ENCODE results near the gene PLCE1. TPM values are rescaled to one million over a fixed set of nuclear protein-coding genes. Genes with fewer than 3 reads are reported as not detected.
"Not testable (repeated sequence)": the region's sequence is repeated elsewhere in the genome, so short reads cannot be mapped to it uniquely, and the experiment has no call there.

Gene PLCE1
- total and polyA plus RNA-seq, 2 experiments from 2014 or later, result 0.10 to 0.58 TPM

DNA sequence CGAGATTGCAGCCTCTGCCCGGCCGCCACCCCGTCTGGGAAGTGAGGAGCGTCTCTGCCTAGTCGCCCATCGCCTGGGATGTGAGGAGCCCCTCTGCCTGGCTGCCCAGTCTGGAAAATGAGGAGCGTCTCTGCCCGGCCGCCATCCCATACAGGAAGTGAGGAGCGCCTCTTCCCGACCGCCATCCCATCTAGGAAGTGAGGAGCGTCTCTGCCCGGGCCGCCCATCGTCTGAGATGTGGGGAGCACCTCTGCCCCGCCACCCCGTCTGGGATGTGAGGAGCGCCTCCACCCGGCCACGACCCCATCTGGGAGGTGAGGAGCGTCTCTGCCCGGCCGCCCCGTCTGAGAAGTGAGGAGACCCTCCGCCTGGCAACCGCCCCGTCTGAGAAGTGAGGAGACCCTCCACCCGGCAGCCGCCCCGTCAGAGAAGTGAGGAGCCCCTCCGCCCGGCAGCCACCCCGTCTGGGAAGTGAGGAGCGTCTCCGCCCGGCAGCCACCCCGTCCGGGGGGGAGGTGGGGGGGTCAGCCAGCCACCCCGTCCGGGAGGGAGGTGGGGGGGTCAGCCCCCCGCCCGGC, 23.2 kb upstream of the PLCE1 start:
- H3F3A ChIP-seq (replicated peaks; ENCODE audit: low read depth); ATAC-seq; H3K36me3 Mint-ChIP-seq (ENCODE audit: low read depth); H3K79me2 ChIP-seq (replicated peaks; ENCODE audit: insufficient read depth); H3K27ac Mint-ChIP-seq; DNase-seq (ENCODE audit: low spot score); H3K4me3 Mint-ChIP-seq; H3K4me3 ChIP-seq; H3K4me1 Mint-ChIP-seq; H3K9me2 ChIP-seq (ENCODE audit: insufficient read depth); H3K27ac ChIP-seq (ENCODE audit: low read depth); H3K36me3 ChIP-seq (ENCODE audit: insufficient read depth); H4K20me1 ChIP-seq (replicated peaks; ENCODE audit: insufficient read depth); H3K4me2 ChIP-seq; H3K27me3 ChIP-seq (ENCODE audit: insufficient read depth); H2AFZ ChIP-seq; H3K4me1 ChIP-seq (ENCODE audit: insufficient read depth); H3K27me3 Mint-ChIP-seq (ENCODE audit: insufficient read depth, low read depth, poor library complexity): not testable (repeated sequence)
- H3K9me3 Mint-ChIP-seq, result peaks cover 12% of the 10 kb centered on the region; the same call in 2 of the 3 replicates

DNA sequence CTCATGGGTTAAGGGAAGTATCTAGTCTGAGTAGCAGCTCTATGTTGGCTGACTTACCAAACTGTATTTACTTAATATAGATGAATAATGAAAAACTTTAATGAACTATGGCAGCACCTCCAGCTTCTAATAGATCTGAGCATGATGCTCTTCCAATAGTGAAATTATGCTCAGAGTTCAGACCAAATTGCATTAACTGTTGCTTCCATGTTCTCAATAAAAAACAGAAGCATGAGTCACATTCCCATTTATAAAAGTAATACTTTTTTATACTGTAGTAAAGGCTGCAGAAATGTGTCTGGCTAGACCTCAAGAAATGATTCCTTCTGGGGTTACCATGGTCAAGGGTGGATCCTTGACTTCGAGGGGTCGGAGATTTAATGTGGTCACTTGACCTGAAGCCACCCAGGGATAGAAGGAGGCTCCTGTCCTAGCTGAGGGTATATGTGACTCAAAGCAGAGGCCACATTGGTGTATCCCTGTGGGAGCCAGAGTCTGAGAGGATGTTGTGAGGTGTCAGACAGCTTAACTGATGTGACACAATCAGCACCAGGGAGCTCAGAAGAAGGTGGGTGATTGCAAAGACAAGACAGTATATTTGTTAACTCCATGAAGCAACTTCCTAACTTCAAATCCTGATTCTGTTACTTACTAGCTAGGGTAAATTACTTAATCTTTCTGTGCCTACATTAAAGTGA, 19.8 kb upstream of the PLCE1 start:
- H3K4me1 ChIP-seq (ENCODE audit: insufficient read depth), result no peaks in the 10 kb centered on the region
- ATAC-seq (no peak), DNase-seq (ENCODE audit: low spot score) (no peak)
- Mint-ChIP-seq H3K9me3 (peaks cover 8% of the 10 kb centered on the region; the same call in 2 of the 3 replicates), H3K36me3 (ENCODE audit: low read depth) (peaks cover 3% of the 10 kb centered on the region; the same call in 1 of the 3 replicates), H3K4me3 (no peak overlapping the region), H3K27me3 (ENCODE audit: insufficient read depth, low read depth, poor library complexity) (no peaks in the 10 kb centered on the region), H3K4me1 (no peaks in the 10 kb centered on the region), H3K27ac (no peak overlapping the region)
- no peaks in the 10 kb centered on the region for H3K79me2 ChIP-seq (replicated peaks; ENCODE audit: insufficient read depth)
- TF ChIP-seq NANOG (IDR thresholded peaks at IDR 0.05; ENCODE audit: borderline replicate concordance) (no peak), JUNB (IDR thresholded peaks at IDR 0.05; ENCODE audit: unreplicated experiment) (no peak), CREB1 (CRISPR knock-in tag; IDR thresholded peaks at IDR 0.05; ENCODE audit: low read depth) (no peak), EZH2phosphoT487 (IDR thresholded peaks at IDR 0.05; ENCODE audit: unreplicated experiment) (no peak)
- TF ChIP-seq, protein P1, sequence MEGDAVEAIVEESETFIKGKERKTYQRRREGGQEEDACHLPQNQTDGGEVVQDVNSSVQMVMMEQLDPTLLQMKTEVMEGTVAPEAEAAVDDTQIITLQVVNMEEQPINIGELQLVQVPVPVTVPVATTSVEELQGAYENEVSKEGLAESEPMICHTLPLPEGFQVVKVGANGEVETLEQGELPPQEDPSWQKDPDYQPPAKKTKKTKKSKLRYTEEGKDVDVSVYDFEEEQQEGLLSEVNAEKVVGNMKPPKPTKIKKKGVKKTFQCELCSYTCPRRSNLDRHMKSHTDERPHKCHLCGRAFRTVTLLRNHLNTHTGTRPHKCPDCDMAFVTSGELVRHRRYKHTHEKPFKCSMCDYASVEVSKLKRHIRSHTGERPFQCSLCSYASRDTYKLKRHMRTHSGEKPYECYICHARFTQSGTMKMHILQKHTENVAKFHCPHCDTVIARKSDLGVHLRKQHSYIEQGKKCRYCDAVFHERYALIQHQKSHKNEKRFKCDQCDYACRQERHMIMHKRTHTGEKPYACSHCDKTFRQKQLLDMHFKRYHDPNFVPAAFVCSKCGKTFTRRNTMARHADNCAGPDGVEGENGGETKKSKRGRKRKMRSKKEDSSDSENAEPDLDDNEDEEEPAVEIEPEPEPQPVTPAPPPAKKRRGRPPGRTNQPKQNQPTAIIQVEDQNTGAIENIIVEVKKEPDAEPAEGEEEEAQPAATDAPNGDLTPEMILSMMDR (conservative IDR thresholded peaks at IDR 0.05; ENCODE audit: low read depth in 2 of 2), result no peak
- TF ChIP-seq, protein P2, sequence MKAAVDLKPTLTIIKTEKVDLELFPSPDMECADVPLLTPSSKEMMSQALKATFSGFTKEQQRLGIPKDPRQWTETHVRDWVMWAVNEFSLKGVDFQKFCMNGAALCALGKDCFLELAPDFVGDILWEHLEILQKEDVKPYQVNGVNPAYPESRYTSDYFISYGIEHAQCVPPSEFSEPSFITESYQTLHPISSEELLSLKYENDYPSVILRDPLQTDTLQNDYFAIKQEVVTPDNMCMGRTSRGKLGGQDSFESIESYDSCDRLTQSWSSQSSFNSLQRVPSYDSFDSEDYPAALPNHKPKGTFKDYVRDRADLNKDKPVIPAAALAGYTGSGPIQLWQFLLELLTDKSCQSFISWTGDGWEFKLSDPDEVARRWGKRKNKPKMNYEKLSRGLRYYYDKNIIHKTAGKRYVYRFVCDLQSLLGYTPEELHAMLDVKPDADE (IDR thresholded peaks at IDR 0.05), result no peak
- H4K20me1 ChIP-seq (replicated peaks; ENCODE audit: insufficient read depth), result no peaks in the 10 kb centered on the region
- no peak overlapping the region for H2AFZ ChIP-seq
- no peaks in the 10 kb centered on the region for H3K9me2 ChIP-seq (ENCODE audit: insufficient read depth)
- no peak overlapping the region for H3K4me2 ChIP-seq
- no peaks in the 10 kb centered on the region for H3F3A ChIP-seq (replicated peaks; ENCODE audit: low read depth)
- no peaks in the 10 kb centered on the region for H3K36me3 ChIP-seq (ENCODE audit: insufficient read depth)
- no peaks in the 10 kb centered on the region for H3K27me3 ChIP-seq (ENCODE audit: insufficient read depth)
- no peak overlapping the region for H3K27ac ChIP-seq (ENCODE audit: low read depth)
- no peak overlapping the region for H3K4me3 ChIP-seq

GRCh38 chr10:93977442-93977841, 16.3 kb upstream of the PLCE1 start:
- Mint-ChIP-seq H3K4me3 (no peak overlapping the region), H3K36me3 (ENCODE audit: low read depth) (no peaks in the 10 kb centered on the region), H3K27ac (no peak overlapping the region), H3K9me3 (no peaks in the 10 kb centered on the region), H3K4me1 (no peaks in the 10 kb centered on the region), H3K27me3 (ENCODE audit: insufficient read depth, low read depth, poor library complexity) (no peaks in the 10 kb centered on the region)
- Histone ChIP-seq H3K27ac (ENCODE audit: low read depth) (no peak overlapping the region), H2AFZ (no peak overlapping the region), H3K4me2 (no peak overlapping the region), H3K9me2 (ENCODE audit: insufficient read depth) (no peaks in the 10 kb centered on the region), H3K36me3 (ENCODE audit: insufficient read depth) (no peaks in the 10 kb centered on the region), H3K27me3 (ENCODE audit: insufficient read depth) (no peaks in the 10 kb centered on the region), H3F3A (replicated peaks; ENCODE audit: low read depth) (no peaks in the 10 kb centered on the region), H4K20me1 (replicated peaks; ENCODE audit: insufficient read depth) (no peaks in the 10 kb centered on the region), H3K79me2 (replicated peaks; ENCODE audit: insufficient read depth) (no peaks in the 10 kb centered on the region), H3K4me3 (no peak overlapping the region), H3K4me1 (ENCODE audit: insufficient read depth) (no peaks in the 10 kb centered on the region)
- DNase-seq (ENCODE audit: low spot score) (no peak), ATAC-seq (no peak)
- TF ChIP-seq STAT1 (IDR thresholded peaks at IDR 0.05; ENCODE audit: unreplicated experiment), result no peak
